Measurements from ENCODE around the gene RBFOX2. TPM values are rescaled to one million over a fixed set of nuclear protein-coding genes. Genes with fewer than 3 reads are reported as not detected.

The RBFOX2 gene
- polyA plus RNA-seq, 1 of the 3 experiments (the other 2 are of a cell fraction), result 115 TPM

DNA sequence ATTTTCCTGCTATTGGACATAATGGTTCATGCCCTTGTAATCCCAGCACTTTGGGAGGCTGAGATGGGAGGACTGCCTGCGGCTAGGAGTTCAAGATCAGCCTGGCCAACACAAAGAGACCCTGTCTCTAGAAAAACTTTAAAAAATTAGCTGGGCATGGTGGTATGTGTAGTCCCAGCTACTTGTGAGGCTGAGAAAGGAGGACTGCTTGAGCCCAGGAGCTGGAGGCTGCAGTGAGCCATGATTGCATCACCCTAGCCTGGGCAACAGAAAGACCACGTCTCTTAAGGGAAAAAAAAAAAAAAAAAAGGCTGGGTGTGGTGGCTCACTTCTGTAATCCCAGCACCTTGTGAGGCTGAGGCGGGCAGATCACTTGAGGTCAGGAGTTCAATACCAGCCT is 217.0 kb downstream of the RBFOX2 start:
- Histone ChIP-seq H4K20me1 (ENCODE audit: insufficient read depth) (peaks cover 60% of the 10 kb centered on the region), H3K4me3 (ENCODE audit: low read depth in 2 of 2, low read length in 1 of 2) (no peak overlapping the region), H2AFZ (ENCODE audit: low read depth) (no peak overlapping the region), H3K27ac (ENCODE audit: low read depth in 2 of 2, low read length in 1 of 2) (no peak overlapping the region), H3K4me2 (no peak overlapping the region), H3K9ac (no peak overlapping the region), H3K4me1 (ENCODE audit: control insufficient read depth in 1 of 2, insufficient read depth in 2 of 2, low read depth in 1 of 2, low read length in 1 of 2) (peaks cover 0 to 7% of the 10 kb centered on the region in 2 experiments; a peak in 2 of 4 replicates), H3K79me2 (ENCODE audit: insufficient read depth) (peaks cover 100% of the 10 kb centered on the region), H3K36me3 (replicated peaks in 1 of 2; ENCODE audit: control insufficient read depth in 1 of 2, insufficient read depth in 2 of 2, low read length in 1 of 2) (peaks cover 29 to 44% of the 10 kb centered on the region in 2 experiments), H3K27me3 (ENCODE audit: insufficient read depth) (no peaks in the 10 kb centered on the region), H3K9me2 (no peaks in the 10 kb centered on the region), H3F3A (replicated peaks; ENCODE audit: insufficient read depth) (peaks cover 30% of the 10 kb centered on the region), H3K9me3 (no peaks in the 10 kb centered on the region)
- POLR2A ChIA-PET, result no interaction called here
- CTCF ChIA-PET, result no interaction called here
- WGBS (ENCODE audit: low lambda C conversion rate), result 96% methylated on average over 3 of the region's 3 CpGs
- TF ChIP-seq, protein P1, sequence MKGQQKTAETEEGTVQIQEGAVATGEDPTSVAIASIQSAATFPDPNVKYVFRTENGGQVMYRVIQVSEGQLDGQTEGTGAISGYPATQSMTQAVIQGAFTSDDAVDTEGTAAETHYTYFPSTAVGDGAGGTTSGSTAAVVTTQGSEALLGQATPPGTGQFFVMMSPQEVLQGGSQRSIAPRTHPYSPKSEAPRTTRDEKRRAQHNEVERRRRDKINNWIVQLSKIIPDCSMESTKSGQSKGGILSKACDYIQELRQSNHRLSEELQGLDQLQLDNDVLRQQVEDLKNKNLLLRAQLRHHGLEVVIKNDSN (IDR thresholded peaks at IDR 0.05; ENCODE audit: borderline replicate concordance, low read depth), result no peak
- TF ChIP-seq RXRA (IDR thresholded peaks at IDR 0.05; ENCODE audit: borderline replicate concordance, low read depth), result no peak
- no peak for TF ChIP-seq JUND (IDR thresholded peaks at IDR 0.05)
- TF ChIP-seq GATA2 (CRISPR knock-in tag; IDR thresholded peaks at IDR 0.05), result no peak
- no peak for TF ChIP-seq EP300 (IDR thresholded peaks at IDR 0.05; ENCODE audit: borderline replicate concordance in 1 of 2, low read depth in 1 of 2, low read length in 1 of 2)
- no peak for TF ChIP-seq RFX5 (IDR thresholded peaks at IDR 0.05; ENCODE audit: low read length)
- TF ChIP-seq, protein P2, sequence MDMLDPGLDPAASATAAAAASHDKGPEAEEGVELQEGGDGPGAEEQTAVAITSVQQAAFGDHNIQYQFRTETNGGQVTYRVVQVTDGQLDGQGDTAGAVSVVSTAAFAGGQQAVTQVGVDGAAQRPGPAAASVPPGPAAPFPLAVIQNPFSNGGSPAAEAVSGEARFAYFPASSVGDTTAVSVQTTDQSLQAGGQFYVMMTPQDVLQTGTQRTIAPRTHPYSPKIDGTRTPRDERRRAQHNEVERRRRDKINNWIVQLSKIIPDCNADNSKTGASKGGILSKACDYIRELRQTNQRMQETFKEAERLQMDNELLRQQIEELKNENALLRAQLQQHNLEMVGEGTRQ (IDR thresholded peaks at IDR 0.05; ENCODE audit: borderline replicate concordance, low read depth, low read length), result no peak
- TF ChIP-seq POLR2AphosphoS5 (IDR thresholded peaks at IDR 0.05; ENCODE audit: low read depth, low read length), result no peak
- TF ChIP-seq TCF12 (IDR thresholded peaks at IDR 0.05), result no peak
- TF ChIP-seq MEF2A (IDR thresholded peaks at IDR 0.05; ENCODE audit: borderline replicate concordance, low read depth), result no peak
- TF ChIP-seq FOXJ3 (CRISPR knock-in tag; IDR thresholded peaks at IDR 0.05), result no peak
- TF ChIP-seq, protein P3, sequence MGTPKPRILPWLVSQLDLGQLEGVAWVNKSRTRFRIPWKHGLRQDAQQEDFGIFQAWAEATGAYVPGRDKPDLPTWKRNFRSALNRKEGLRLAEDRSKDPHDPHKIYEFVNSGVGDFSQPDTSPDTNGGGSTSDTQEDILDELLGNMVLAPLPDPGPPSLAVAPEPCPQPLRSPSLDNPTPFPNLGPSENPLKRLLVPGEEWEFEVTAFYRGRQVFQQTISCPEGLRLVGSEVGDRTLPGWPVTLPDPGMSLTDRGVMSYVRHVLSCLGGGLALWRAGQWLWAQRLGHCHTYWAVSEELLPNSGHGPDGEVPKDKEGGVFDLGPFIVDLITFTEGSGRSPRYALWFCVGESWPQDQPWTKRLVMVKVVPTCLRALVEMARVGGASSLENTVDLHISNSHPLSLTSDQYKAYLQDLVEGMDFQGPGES (IDR thresholded peaks at IDR 0.05; ENCODE audit: low read depth, low read length), result no peak
- no peak for TF ChIP-seq RAD21 (IDR thresholded peaks at IDR 0.05; ENCODE audit: low read length)
- TF ChIP-seq, protein P4, sequence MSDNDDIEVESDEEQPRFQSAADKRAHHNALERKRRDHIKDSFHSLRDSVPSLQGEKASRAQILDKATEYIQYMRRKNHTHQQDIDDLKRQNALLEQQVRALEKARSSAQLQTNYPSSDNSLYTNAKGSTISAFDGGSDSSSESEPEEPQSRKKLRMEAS (IDR thresholded peaks at IDR 0.05; ENCODE audit: low read depth), result no peak
- no peak for TF ChIP-seq FOSL2 (IDR thresholded peaks at IDR 0.05; ENCODE audit: borderline replicate concordance, low read depth)
- no peak for TF ChIP-seq ELF1 (IDR thresholded peaks at IDR 0.05)
- TF ChIP-seq NRF1 (IDR thresholded peaks at IDR 0.05; ENCODE audit: low read depth, low read length), result no peak
- TF ChIP-seq, protein P5, sequence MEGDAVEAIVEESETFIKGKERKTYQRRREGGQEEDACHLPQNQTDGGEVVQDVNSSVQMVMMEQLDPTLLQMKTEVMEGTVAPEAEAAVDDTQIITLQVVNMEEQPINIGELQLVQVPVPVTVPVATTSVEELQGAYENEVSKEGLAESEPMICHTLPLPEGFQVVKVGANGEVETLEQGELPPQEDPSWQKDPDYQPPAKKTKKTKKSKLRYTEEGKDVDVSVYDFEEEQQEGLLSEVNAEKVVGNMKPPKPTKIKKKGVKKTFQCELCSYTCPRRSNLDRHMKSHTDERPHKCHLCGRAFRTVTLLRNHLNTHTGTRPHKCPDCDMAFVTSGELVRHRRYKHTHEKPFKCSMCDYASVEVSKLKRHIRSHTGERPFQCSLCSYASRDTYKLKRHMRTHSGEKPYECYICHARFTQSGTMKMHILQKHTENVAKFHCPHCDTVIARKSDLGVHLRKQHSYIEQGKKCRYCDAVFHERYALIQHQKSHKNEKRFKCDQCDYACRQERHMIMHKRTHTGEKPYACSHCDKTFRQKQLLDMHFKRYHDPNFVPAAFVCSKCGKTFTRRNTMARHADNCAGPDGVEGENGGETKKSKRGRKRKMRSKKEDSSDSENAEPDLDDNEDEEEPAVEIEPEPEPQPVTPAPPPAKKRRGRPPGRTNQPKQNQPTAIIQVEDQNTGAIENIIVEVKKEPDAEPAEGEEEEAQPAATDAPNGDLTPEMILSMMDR (IDR thresholded peaks at IDR 0.05), result no peak
- no peak for TF ChIP-seq TAF1 (IDR thresholded peaks at IDR 0.05; ENCODE audit: borderline replicate concordance, low read depth, low read length)
- no peak for TF ChIP-seq FOXM1 (IDR thresholded peaks at IDR 0.05; ENCODE audit: low read depth)
- DNase-seq, result no peak
